Measurements from ENCODE around the gene SMURF1. TPM values are rescaled to one million over a fixed set of nuclear protein-coding genes. Genes with fewer than 3 reads are reported as not detected.

SMURF1 gene
- total RNA-seq, 1 donor from 2014 or later, result 10.0 TPM

DNA sequence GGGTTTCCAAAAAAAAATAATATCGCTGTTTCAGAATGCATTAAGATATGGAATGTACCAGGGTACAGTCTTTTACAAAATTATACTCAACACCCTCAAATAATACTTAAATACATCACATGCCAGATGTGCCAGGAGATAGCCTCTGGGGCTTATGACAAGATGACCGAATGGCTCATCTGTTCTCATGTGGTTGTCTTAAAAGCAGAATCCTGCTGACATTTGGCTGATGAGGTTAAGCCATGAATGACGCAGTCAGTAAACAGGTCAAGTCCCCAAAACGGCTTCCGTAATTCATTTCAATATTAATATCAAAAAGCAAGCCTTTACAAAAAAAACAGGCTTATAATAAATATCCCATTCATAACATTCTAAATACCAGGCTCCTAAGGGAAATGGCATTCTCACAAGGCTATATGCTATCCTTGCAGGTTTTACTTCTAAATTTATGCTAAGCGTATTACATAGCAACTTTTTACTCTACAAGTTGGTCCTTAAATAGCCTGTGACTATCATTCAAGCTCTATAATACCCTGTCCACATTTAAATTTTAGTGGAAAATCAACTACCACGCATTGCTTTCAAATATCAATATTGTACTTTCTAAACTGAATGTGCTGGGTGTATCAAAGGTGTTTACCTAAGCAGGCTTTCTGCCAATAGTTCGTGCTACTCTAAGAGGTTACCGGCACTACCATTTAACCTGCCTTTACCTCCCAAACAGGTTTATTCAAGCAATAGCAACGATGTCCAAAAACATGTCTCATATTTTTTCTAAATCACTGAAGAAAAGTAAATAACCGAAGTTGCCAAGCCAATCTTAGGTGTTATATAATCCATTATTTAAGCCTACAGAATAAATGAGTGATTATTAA, 15.6 kb downstream of the SMURF1 start:
- no peaks in the 10 kb centered on the region for H3K9me3 ChIP-seq (replicated peaks)
- peaks cover 70% of the 10 kb centered on the region for H3K4me1 ChIP-seq
- H3K27me3 ChIP-seq (ENCODE audit: low read depth), result no peaks in the 10 kb centered on the region
- DNase-seq, result no peak
- peak overlapping the region; percentile 53 for H3K27ac ChIP-seq (replicated peaks)
- H3K4me3 ChIP-seq, result no peak overlapping the region
- intact Hi-C loops (cut with micrococcal nuclease), result no loop called here
- no peaks in the 10 kb centered on the region for H3K36me3 ChIP-seq
- TF ChIP-seq, protein P1, sequence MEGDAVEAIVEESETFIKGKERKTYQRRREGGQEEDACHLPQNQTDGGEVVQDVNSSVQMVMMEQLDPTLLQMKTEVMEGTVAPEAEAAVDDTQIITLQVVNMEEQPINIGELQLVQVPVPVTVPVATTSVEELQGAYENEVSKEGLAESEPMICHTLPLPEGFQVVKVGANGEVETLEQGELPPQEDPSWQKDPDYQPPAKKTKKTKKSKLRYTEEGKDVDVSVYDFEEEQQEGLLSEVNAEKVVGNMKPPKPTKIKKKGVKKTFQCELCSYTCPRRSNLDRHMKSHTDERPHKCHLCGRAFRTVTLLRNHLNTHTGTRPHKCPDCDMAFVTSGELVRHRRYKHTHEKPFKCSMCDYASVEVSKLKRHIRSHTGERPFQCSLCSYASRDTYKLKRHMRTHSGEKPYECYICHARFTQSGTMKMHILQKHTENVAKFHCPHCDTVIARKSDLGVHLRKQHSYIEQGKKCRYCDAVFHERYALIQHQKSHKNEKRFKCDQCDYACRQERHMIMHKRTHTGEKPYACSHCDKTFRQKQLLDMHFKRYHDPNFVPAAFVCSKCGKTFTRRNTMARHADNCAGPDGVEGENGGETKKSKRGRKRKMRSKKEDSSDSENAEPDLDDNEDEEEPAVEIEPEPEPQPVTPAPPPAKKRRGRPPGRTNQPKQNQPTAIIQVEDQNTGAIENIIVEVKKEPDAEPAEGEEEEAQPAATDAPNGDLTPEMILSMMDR (IDR thresholded peaks at IDR 0.05; ENCODE audit: borderline replicate concordance), result no peak

DNA sequence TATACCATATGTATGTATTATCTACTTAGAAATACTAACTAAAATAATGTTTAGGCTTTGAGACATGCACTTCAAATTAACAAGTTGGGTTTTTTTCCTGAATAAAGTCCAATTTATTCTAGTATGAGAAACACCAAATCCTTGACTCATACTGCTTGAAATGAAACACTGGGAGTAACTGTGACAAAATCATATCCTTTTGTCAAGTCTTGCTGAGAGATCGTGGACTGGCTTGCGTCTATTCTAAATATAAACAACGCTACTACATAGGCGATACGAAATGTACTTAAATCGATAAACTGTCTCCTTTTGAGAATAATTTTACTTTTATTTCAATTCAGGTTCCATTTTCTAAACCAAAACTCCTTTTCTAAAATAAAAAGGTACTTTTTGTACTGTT, 16.3 kb downstream of the SMURF1 start:
- Histone ChIP-seq H3K36me3 (no peaks in the 10 kb centered on the region), H3K27ac (replicated peaks) (peak overlapping the region; percentile 53), H3K9me3 (replicated peaks) (no peaks in the 10 kb centered on the region), H3K27me3 (ENCODE audit: low read depth) (no peaks in the 10 kb centered on the region), H3K4me1 (peaks cover 70% of the 10 kb centered on the region), H3K4me3 (no peak overlapping the region)
- intact Hi-C loops (cut with micrococcal nuclease), result no loop called here
- DNase-seq, result no peak
- TF ChIP-seq, protein P1 (IDR thresholded peaks at IDR 0.05; ENCODE audit: borderline replicate concordance), result no peak

DNA sequence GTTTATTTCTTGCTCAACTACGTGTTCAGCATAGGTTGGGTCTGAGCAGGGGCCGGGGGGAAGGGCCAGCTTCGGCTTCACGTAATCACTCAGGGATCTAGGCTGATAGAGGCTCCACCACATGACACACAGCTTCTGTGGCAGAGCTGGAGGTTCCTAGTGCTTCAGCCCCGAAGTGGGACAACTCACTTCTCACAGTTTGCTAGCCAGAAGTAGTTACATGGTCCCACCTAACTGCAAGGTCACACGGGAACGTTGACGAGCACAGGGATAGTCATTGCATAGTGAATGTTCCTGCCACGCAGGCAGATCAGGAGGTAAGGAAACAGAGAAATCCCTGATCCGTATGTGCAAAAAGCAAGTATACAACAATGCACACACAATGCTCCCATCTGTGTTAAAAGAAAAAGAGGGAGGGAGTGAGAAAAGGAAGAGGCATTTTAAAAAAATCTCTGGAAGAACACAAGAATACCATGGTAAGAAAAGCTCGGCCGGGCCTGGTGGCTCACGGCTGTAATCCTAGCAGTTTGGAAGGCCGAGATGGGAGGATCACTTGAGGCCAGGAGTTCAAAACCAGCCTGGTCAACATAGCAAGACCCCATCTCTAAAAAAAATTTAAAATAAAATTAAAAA, 16.9 kb downstream of the SMURF1 start:
- Histone ChIP-seq H3K36me3 (no peaks in the 10 kb centered on the region), H3K4me1 (peaks cover 66% of the 10 kb centered on the region), H3K27me3 (ENCODE audit: low read depth) (no peaks in the 10 kb centered on the region), H3K27ac (replicated peaks) (peak overlapping the region; percentile 53), H3K9me3 (replicated peaks) (no peaks in the 10 kb centered on the region), H3K4me3 (no peak overlapping the region)
- TF ChIP-seq, protein P1 (IDR thresholded peaks at IDR 0.05; ENCODE audit: borderline replicate concordance), result no peak
- intact Hi-C loops (cut with micrococcal nuclease), result no loop called here
- no peak for DNase-seq

DNA sequence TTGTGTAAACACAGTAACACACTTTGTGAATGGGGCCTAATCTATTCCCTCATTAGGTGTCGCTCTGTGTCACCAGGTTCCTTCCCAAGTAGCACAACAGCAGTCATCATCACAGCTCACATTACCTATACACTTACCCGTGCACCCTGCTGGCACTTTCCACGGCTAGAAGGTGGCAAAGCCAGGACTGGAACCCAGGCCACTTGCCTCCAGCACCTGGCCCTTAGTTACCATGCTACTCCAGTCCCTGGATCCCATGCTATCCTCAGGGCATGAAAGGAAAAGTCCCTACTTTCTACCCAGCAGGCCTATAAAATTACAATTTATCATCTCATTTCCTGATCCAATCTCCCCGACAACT, 18.4 kb downstream of the SMURF1 start:
- peaks cover 74% of the 10 kb centered on the region for H3K4me1 ChIP-seq
- no peak for DNase-seq
- no peaks in the 10 kb centered on the region for H3K36me3 ChIP-seq
- intact Hi-C loops (cut with micrococcal nuclease), result no loop called here
- H3K4me3 ChIP-seq, result no peak overlapping the region
- no peaks in the 10 kb centered on the region for H3K27me3 ChIP-seq (ENCODE audit: low read depth)
- no peaks in the 10 kb centered on the region for H3K9me3 ChIP-seq (replicated peaks)
- TF ChIP-seq, protein P1 (IDR thresholded peaks at IDR 0.05; ENCODE audit: borderline replicate concordance), result no peak
- no peak overlapping the region for H3K27ac ChIP-seq (replicated peaks)

DNA sequence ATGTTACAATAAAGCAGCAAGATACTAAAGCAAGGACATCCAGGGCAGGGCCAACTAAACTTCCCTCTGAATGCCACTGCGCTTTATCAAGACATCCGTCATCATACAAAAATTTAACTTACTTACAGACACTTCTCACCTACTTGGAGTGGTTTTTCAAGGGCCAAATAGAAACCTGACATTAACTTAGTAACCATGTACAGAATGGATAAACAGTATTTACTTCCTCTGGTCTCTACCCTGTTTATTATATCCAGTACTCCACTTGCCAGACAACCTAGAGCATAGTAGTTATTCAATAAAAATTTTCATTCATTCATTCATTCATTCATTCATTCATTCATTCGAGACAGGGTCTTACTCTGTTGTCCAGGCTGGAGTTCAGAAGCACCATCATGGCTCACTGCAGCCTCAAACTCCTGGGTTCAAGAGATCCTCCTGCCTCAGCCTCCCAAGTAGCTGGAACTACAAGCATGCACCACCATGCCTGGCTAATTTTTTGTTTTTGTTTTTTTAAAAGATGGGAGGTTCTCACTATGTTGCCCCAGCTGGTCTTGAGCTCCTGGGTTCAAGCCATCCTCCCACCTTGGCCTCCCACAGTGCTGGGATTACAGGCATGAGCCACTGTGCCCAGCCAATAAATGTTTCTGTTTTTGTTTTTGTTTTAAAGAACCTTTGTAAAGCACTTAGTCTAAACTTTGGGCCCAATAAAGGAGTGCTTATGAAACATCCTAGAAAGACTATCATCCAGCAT, 19.0 kb downstream of the SMURF1 start:
- Histone ChIP-seq H3K27ac (replicated peaks) (peak overlapping the region; percentile 55), H3K27me3 (ENCODE audit: low read depth) (no peaks in the 10 kb centered on the region), H3K9me3 (replicated peaks) (no peaks in the 10 kb centered on the region), H3K36me3 (no peaks in the 10 kb centered on the region), H3K4me1 (peaks cover 75% of the 10 kb centered on the region), H3K4me3 (no peak overlapping the region)
- DNase-seq, result no peak
- TF ChIP-seq, protein P1 (IDR thresholded peaks at IDR 0.05; ENCODE audit: borderline replicate concordance), result no peak
- intact Hi-C loops (cut with micrococcal nuclease), result no loop called here

Measured in left ventricle myocardium inferior (tissue), 1 donor.